HG03280 (cell line): ENCODE measurements around the gene LMTK2.
"Not testable (repeated sequence)": the region's sequence is repeated elsewhere in the genome, so short reads cannot be mapped to it uniquely, and the experiment has no call there.

Experiments
- ATAC-seq: cut with Tn5 transposase; IDR thresholded peaks from one replicate; pipeline ENCODE4 v1.9.1; 2021; ENCODE audit warnings: mild to moderate bottlenecking, moderate library complexity; ENCODE audit not compliant: unreplicated experiment

LMTK2 gene

DNA sequence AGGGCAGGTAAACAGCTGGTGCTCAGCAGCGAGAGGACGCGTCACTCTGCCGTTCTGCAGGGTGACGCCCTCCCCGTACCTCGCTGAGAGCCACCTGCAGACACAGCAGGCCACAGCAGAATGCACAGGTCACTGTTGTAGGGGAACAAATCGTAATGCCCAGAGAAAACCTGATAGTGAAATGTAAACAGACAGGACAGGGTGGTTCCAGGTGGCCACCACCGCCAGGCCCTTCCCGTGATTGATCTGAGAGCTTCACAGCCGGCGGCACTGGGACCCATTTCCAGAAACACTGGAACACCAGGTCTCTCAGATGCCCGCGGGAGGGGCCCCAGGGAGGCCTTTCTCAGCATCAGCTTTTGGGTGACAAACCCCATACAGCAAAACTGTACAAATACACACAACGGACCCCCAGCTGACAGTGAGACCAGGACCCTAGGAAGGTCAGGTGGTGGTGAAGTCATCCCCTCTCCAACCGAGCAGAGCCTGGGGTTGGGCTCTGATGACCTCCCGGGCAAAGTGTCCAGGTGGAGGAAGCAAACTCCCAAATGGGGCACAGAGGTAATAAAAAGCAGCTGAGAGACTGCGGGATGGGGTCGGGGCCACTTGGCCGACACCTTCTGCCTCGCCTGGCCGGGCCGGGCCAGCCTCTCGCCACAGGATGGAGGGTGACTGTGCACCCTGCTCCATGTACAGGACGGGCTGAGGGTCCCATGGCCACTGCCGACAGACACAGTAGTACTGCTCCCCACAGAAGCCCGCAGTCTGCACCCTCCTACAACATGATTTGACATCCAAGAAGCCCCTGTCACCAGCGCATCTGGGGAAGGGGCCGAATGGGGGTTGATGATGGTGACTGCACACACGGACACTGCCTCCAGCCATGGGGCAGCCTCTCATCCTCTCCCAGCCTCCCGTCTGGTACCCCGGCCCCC is 109.2 kb downstream of the LMTK2 start:
- ATAC-seq = no peak

- no peak for ATAC-seq
Observed at GRCh38 chr7:98216941-98217622, 110.4 kb downstream of the LMTK2 start.

DNA sequence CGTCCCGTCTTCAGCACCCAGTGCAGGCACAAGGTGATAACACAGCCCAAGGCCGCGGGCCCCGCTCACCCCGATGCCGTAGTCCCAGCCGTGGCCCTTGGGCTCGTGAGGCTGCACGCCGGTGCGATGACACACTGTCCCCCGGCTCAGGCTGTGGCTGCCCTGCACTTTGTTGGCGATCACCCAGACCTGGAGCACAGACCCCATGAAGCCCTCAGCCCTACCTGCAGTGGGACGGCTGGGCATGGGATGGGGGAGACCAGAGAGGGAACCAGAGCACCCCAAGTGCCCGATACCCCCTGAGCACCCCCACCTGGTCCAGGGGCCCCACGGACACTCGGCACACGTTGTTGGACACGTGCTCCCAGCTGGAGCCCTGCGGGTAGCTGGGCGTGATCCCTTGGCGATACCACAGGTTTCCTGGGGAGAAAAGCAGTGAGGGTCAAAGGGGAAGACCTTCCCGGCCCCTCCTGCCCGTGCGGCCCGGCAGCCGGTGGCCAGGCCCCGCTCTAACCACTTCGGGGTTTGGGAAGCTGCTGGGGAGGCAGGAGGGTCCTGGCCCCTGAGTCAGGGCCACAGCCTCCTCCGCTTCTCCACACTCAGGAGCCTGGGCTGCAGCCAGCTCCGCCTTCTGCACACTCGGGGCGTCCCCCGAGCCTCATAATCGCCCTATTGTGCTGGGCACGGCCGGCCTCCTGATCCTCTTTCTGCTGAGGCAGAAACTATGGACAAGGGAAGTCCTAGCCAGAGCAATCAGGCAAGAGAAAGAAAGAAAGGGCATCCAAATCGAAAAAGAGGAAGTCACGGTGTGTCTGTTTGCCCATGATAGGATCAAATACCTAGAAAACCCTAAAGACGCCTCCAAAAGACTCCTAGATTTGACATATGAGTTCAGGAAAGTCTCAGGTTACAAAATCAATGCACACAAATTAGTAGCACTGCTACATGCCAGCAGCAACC is 111.2 kb downstream of the LMTK2 start:
- ATAC-seq = no peak

GRCh38 chr7:98219382-98219781 is 112.7 kb downstream of the LMTK2 start:
- not testable (repeated sequence) for ATAC-seq

DNA sequence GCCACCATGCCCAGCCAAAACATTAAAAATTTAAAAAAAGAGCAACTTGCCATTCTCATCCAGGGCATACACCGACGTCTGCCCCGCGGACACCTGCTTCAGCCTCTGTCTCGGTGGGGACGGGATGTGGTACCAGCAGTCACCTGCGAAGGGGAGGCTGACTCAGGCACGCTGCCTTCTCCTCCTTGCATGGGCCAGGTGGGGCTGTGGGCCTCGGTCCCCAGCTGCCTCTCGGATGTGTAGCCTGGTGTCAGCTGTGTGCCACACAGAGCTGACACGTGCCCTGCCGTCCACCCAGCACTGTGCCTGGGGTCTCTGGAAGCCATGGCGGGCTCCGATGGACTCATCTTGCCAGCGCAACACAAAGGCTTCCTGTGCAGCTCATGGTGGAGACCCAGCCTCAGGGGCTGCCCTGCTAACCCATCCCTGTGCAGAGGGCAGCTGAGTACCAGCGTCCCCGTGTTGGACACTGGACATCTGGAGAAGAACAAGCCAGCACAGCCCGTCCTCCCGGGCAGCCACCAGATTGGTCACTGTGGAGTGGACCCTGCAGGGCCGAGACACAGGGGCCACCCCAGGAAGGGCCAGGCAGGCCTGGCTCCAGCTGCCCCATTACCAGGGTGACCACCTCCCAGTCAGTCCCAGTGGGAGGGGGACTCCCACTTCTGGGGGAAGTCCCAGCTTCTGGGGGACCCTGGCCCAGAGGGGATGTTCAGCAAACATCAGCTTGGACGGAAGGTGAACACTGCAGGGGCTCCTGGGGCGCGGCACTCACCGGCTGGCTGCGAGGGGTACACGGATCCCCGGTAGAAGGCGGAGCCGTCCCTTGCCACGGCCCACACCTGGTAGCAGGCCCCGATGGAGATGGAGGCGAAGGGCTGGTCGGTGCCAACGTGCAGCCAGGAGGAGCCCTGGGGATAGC is 115.2 kb downstream of the LMTK2 start:
- no peak for ATAC-seq

- ATAC-seq = no peak
Observed at GRCh38 chr7:98222533-98223195, 116.0 kb downstream of the LMTK2 start.

GRCh38 chr7:98223351-98223897 is 116.8 kb downstream of the LMTK2 start:
- no peak for ATAC-seq

- no peak for ATAC-seq
Observed at GRCh38 chr7:98223898-98224700, 117.4 kb downstream of the LMTK2 start.

DNA sequence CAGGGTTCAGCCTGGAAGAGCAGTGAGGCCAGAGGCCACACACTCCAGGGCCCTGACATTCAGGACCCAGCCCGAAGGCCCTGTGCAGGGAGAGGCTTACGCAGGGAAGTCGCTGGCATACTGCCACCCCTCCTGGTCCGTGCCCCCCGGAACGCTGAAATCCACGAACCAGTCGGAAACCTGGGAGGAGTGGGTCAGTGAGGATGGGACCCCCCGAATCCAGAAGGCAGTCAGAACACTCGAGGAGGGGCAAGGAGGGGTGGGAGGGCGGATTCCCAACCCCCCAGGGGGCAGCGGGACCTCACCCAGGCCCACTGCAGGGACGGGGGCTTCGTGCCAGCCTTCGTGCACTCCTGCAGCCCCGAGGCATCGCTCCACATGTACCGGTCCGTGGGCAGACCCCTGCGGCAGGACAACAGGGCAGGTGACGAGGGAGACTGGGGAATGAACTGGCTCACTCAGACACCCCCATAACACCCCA is 118.1 kb downstream of the LMTK2 start:
- ATAC-seq = no peak

DNA sequence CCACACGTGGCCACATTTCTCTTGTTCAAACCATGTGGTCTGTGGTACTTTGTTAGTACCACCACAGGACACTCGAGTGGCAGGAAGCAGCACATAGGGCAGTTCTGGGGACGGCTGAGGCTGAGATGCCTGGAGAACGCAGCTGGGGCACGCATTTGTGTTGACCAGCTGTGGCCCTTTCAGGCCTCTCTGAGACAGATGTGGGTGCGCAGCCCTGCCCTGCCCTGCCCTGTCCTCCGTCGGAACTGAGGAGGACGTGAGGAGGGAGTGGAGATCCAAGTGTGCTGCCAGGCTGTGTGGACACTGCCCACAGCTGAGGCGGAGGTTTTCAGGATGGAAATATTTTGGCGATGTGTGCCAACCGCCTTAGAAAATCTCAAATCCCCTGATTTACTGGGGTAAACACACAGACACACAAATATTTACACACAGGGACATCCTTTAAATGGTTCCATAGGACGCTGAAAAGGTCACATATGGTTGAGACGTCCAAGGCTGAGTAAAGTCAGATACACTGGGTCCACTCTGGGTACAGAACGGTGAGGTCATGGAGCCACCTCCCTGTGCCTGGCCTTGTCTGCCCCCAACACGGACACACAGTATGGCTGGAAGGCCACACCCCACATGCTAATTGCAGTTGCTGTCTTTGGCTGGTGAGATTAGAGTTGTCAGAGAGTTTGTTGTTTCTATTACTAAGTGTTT is 119.4 kb downstream of the LMTK2 start:
- ATAC-seq = no peak

GRCh38 chr7:98227939-98228338 is 121.3 kb downstream of the LMTK2 start:
- ATAC-seq = no peak

GRCh38 chr7:98228801-98229200 is 122.1 kb downstream of the LMTK2 start:
- no peak for ATAC-seq

DNA sequence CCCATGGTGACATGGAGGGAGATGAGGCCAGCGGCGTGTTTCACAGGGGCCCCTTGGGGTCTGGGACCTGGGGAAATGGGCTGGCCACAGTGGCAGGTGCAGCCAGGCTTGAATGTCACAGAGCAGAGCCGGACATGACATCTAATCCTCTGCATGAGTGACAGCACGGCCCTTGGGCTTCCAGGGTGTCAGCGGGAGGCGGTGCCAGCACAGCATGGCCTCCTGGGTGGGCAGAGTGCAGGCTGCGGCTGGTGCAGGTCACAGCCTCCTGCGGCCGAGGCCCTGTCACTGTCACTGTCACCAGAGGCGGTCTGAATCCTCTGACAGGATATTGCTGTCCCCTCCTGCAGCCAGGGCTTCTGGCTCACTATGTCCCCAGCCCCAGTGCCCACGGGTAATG is 122.8 kb downstream of the LMTK2 start:
- no peak for ATAC-seq

DNA sequence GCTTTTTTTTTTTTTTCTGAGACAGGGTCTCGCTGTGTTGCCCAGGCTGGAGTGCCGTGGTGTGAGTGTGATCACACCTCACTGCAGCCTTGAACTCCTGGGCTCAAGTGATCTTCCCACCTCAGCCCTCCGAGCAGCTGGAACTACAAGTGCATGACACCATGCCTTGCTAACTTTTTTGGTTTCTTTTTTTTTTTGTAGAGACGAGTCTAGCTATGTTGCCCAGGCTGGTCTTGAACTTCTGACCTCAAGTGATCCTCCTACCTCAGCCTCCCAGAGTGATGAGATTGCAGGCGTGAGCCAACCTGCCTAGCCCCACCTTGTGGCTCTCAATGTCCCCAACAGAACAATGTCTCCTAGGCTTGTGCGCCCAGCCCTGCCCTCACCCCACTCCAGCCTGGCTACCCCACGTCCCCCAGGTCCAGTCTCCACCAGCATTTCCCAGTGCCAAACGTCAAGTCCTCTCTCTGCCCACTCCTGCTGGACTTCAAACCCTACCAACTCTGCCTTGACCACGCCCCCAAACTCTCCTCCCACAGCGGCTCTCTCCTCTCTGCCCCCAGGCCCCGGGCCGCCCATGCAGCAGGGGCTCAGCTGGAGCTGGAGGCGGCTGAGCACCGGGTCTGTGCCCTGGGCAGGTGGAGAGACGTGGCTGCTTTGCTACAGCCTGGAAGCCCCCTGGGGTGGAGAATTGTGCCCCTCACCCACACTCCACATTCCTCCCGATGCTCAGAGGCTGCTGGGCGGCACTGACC is 123.5 kb downstream of the LMTK2 start:
- ATAC-seq = no peak

DNA sequence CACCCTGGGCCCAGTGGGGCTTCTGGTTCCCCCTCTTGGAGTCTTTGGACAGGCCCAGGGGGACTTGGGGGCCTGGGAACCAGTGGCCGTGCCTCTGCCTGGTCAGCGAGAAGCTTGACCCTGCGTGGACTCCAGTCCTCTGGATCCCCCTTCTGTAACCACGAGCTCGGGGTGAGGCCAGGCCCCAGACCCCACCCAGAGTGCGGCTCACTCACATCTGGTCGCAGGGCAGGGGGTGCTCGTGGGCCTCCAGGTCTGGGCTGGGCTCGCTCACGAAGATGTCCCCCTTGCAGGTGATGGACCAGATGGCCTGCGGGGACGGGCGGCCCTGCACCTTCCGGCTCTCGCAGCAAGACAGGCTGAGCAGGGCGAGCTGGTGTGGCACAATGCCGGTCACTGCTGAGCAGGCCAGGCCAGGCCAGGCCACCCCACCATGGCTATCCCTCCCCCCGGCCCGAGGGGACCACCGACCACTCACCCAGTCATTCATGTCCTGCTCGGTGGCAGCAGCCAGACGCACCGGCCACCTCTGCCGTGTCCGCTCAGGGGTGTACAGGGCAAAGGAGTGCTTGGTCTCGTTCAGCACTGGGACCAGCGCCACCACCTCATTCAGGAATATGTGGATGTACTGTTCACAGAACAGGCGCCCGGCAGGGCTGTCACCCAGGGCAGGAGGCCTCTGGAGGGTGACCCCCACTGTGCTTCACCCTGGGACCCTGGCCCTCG is 124.2 kb downstream of the LMTK2 start:
- ATAC-seq = no peak
